GM12878 (cell line): ENCODE data around the gene DYSF. TPM values are rescaled to one million over a fixed set of nuclear protein-coding genes. Genes with fewer than 3 reads are reported as not detected.

Source experiments
- ATAC-seq: fragments of 200-7000 bp; cut with Tn5 transposase; 3 replicates; pipeline ENCODE4 v1.9.1; 2020; ENCODE audit warnings: mild to moderate bottlenecking, moderate library complexity
- BruUV-seq: library from RNA; stranded (reverse); fragments of 400-500 nt; replicated peaks from 2 replicates; lab custom pipeline; 2021; lab: Mats Ljungman, UMichigan
- CTCF ChIA-PET: fragments of 300-600 bp; sonication (Branson Sonifier 250); formaldehyde crosslinking; extraction: SDS; loops from one replicate; lab custom pipeline; 2021; ENCODE audit warnings: inconsistent platforms; lab: Yijun Ruan, JAX
- POLR2A ChIA-PET: fragments of 350-600 bp; formaldehyde crosslinking; extraction: SDS; loops from one replicate; lab custom pipeline; 2021; ENCODE audit warnings: inconsistent platforms; lab: Charles Lee
- RAD21 ChIA-PET: fragments of 300-600 bp; sonication (Branson Sonifier 250); formaldehyde crosslinking; loops from one replicate; lab custom pipeline; 2023; ENCODE audit warnings: antibody characterized with exemption; ENCODE audit not compliant: unreplicated experiment; lab: Charles Lee
- SMC1A ChIA-PET: fragments of 300-600 bp; sonication (Branson Sonifier 250); formaldehyde crosslinking; loops from one replicate; lab custom pipeline; 2023; ENCODE audit not compliant: unreplicated experiment, uncharacterized antibody; lab: Charles Lee
- DNase-seq: peaks from one replicate; pipeline ENCODE4 v3.0.0-alpha.2; 2011; ENCODE audit warnings: low read depth, low spot score
- FAIRE-seq: peaks from 3 replicates; lab custom pipeline; 2011; peaks lifted over from hg19 to GRCh38; lab: Jason Lieb, UNC
- H2AFZ ChIP-seq: 2 replicates; pipeline ENCODE4 v1.6.0; 2011; ENCODE audit warnings: low read depth, low read length, control low read depth; ENCODE audit not compliant: control insufficient read depth
- H3K27ac ChIP-seq: 2 replicates; pipeline ENCODE4 v1.5.1; 2011; ENCODE audit warnings: control low read depth; ENCODE audit not compliant: control insufficient read depth, insufficient read depth
- H3K27me3 ChIP-seq, 2 experiments: replicated peaks in 1 of 2; 2 replicates each; pipeline versions ENCODE4 v1.6.0 to v1.6.1; 2011; ENCODE audit warnings: low read length in 1 of 2; ENCODE audit not compliant: control insufficient read depth in 2 of 2, insufficient read depth in 2 of 2
- H3K36me3 ChIP-seq, 2 experiments: 2 replicates each; pipeline ENCODE4 v1.5.1; 2011; ENCODE audit warnings: low read length in 1 of 2; ENCODE audit not compliant: control insufficient read depth in 2 of 2, insufficient read depth in 2 of 2
- H3K4me1 ChIP-seq: 2 replicates; pipeline ENCODE4 v1.6.1; 2011; ENCODE audit warnings: mild to moderate bottlenecking, low read length, moderate library complexity, mixed read lengths; ENCODE audit not compliant: control insufficient read depth, insufficient read depth
- H3K4me2 ChIP-seq: 2 replicates; pipeline ENCODE4 v1.6.0; 2011; ENCODE audit warnings: control low read depth; ENCODE audit not compliant: control insufficient read depth, insufficient read depth
- H3K4me3 ChIP-seq: fragments of 200-600 bp; sonication (generic); 2 replicates; pipeline ENCODE4 v1.5.1; 2016
- H3K79me2 ChIP-seq: 2 replicates; pipeline ENCODE4 v1.6.0; 2011; ENCODE audit warnings: low read length; ENCODE audit not compliant: control insufficient read depth, insufficient read depth
- H3K9ac ChIP-seq: 2 replicates; pipeline ENCODE4 v1.8.0; 2011; ENCODE audit warnings: low read length, control low read depth, mixed read lengths; ENCODE audit not compliant: control insufficient read depth, insufficient read depth
- H3K9me3 ChIP-seq: replicated peaks from 3 replicates; pipeline ENCODE4 v1.5.1; 2011; ENCODE audit warnings: mild to moderate bottlenecking, low read length; ENCODE audit not compliant: control insufficient read depth, insufficient read depth
- H4K20me1 ChIP-seq: 2 replicates; pipeline ENCODE4 v1.6.0; 2011; ENCODE audit not compliant: control insufficient read depth, insufficient read depth
- ATF7 ChIP-seq: fragments of 450-650 bp; IDR thresholded peaks from 2 replicates; pipeline ENCODE4 v1.6.1; 2016; ENCODE audit warnings: low read depth, mild to moderate bottlenecking
- BRCA1 ChIP-seq: IDR thresholded peaks from 2 replicates; pipeline ENCODE4 v1.6.1; 2011; ENCODE audit warnings: low read depth, low read length, improper control_type of control experiment
- CHD1 ChIP-seq: IDR thresholded peaks from 2 replicates; pipeline ENCODE4 v1.6.1; 2012; ENCODE audit warnings: low read depth, low read length, improper control_type of control experiment
- CREM ChIP-seq: IDR thresholded peaks from 2 replicates; pipeline ENCODE4 v1.6.1; 2014; ENCODE audit warnings: antibody characterized with exemption, low read depth
- EED ChIP-seq: sonication (generic); IDR thresholded peaks from 2 replicates; pipeline ENCODE4 v1.6.1; 2016; ENCODE audit warnings: antibody characterized with exemption, low read depth
- EZH2 ChIP-seq: IDR thresholded peaks from 2 replicates; pipeline ENCODE4 v1.6.1; 2012; ENCODE audit warnings: low read depth, mild to moderate bottlenecking, control low read depth, inconsistent platforms, low read length, borderline replicate concordance; ENCODE audit not compliant: control insufficient read depth
- FOXK2 ChIP-seq: fragments of 450-650 bp; IDR thresholded peaks from 2 replicates; pipeline ENCODE4 v1.6.1; 2017; ENCODE audit warnings: mild to moderate bottlenecking, moderate library complexity
- GATAD2B ChIP-seq: fragments of 450-650 bp; conservative IDR thresholded peaks from 2 replicates; pipeline ENCODE4 v1.6.1; 2017; ENCODE audit warnings: low read depth, mild to moderate bottlenecking, moderate library complexity
- HCFC1 ChIP-seq: fragments of 150-350 bp; IDR thresholded peaks from 2 replicates; pipeline ENCODE4 v1.6.1; 2014; ENCODE audit warnings: low read length
- IKZF1 ChIP-seq: fragments of 450-650 bp; conservative IDR thresholded peaks from 2 replicates; pipeline ENCODE4 v1.6.1; 2017; ENCODE audit warnings: antibody characterized with exemption, mild to moderate bottlenecking
- IRF4 ChIP-seq: IDR thresholded peaks from 2 replicates; pipeline ENCODE4 v1.6.1; 2011; ENCODE audit warnings: low read depth, low read length
- JUND ChIP-seq: IDR thresholded peaks from 2 replicates; pipeline ENCODE4 v1.6.1; 2012; ENCODE audit warnings: low read depth, mild to moderate bottlenecking, low read length, improper control_type of control experiment, moderate library complexity
- NR2C2 ChIP-seq: IDR thresholded peaks from 2 replicates; pipeline ENCODE4 v1.6.1; 2011; ENCODE audit warnings: borderline replicate concordance, low read depth; ENCODE audit not compliant: control insufficient read depth, insufficient read length
- POU2F2 ChIP-seq: IDR thresholded peaks from 3 replicates; pipeline ENCODE4 v1.6.1; 2011; ENCODE audit warnings: low read depth, mild to moderate bottlenecking, low read length, borderline replicate concordance
- RAD51 ChIP-seq: fragments of 450-650 bp; IDR thresholded peaks from 2 replicates; pipeline ENCODE4 v1.6.1; 2016; ENCODE audit warnings: moderate library complexity, mild to moderate bottlenecking, inconsistent platforms
- TCF12 ChIP-seq: IDR thresholded peaks from 2 replicates; pipeline ENCODE4 v1.6.1; 2011; ENCODE audit warnings: low read depth, mild to moderate bottlenecking, low read length
- TCF3 ChIP-seq: IDR thresholded peaks from 2 replicates; pipeline ENCODE4 v1.6.1; 2012; ENCODE audit warnings: low read depth, mild to moderate bottlenecking, low read length, borderline replicate concordance; ENCODE audit not compliant: insufficient read depth
- ZZZ3 ChIP-seq: IDR thresholded peaks from 2 replicates; pipeline ENCODE4 v1.6.1; 2011; ENCODE audit warnings: low read depth; ENCODE audit not compliant: control insufficient read depth, insufficient read length
- WGBS: methylation state at CpG from one replicate; pipeline ENCODE4 v1.1.6; 2016; ENCODE audit warnings: low lambda C conversion rate; ENCODE audit not compliant: insufficient replicate concordance, insufficient coverage; ENCODE audit errors: missing lambda C conversion rate; 5-methylcytosine and 5-hydroxymethylcytosine counted together
- in situ Hi-C: fragments of 300-500 bp; cut with MboI; formaldehyde crosslinking; loops from 9 replicates; pipeline ENCODE4 v1.14.3; 2018; ENCODE audit warnings: mixed read lengths
- intact Hi-C: fragments of 100-400 bp; cut with micrococcal nuclease; formaldehyde crosslinking; loops from one replicate; pipeline ENCODE4 v1.14.2; 2022; ENCODE audit not compliant: unreplicated experiment
- polyA plus RNA-seq, 11 experiments: library from polyadenylated mRNA; depleted of rRNA in 4 of 11; unstranded in 6 of 11; stranded (reverse) in 5 of 11; fragments of >200 nt; fragmentation: Nextera tagmentation in 4 of 11; fragmentation: Illumina TruSeq in 1 of 11; extraction: Ambion mirVana in 4 of 11; extraction: Trizol in 1 of 11; gene quantifications; 1 replicate in 1 of 11; 2 replicates in 10 of 11; pipeline versions ENCODE4 v1.2.1 to v1.2.3, GENCODE V29; 2011 to 2016; ENCODE audit warnings: inconsistent platforms in 2 of 11, missing spikeins in 2 of 11, low read depth in 1 of 11
- total RNA-seq, 4 experiments: library from RNA; depleted of rRNA in 3 of 4; stranded (reverse); fragments of >200 nt in 3 of 4; fragmentation: Illumina TruSeq in 1 of 4; extraction: Trizol in 1 of 4; gene quantifications; 2 replicates each; pipeline versions ENCODE4 v1.2.1 to v1.2.3, GENCODE V29; 2013 to 2021
- TF ChIP-seq, protein P1 (sequence below): IDR thresholded peaks from 2 replicates; pipeline ENCODE4 v1.6.1; 2011; ENCODE audit warnings: borderline replicate concordance, low read depth, mild to moderate bottlenecking, moderate library complexity, mixed read lengths, low read length; ENCODE audit not compliant: insufficient read depth; ENCODE audit errors: extremely low read length
- TF ChIP-seq, protein P2 (sequence below): fragments of 450-650 bp; IDR thresholded peaks from 2 replicates; pipeline ENCODE4 v1.6.1; 2016; ENCODE audit warnings: mild to moderate bottlenecking, moderate library complexity, borderline replicate concordance

Gene DYSF
- total and polyA plus RNA-seq, 10 of the 15 experiments (the other 5 are each of a cell fraction or from before 2014, with no cell fraction given), result under 0.01 to 0.15 (median 0.03) TPM; not detected in 7

DNA sequence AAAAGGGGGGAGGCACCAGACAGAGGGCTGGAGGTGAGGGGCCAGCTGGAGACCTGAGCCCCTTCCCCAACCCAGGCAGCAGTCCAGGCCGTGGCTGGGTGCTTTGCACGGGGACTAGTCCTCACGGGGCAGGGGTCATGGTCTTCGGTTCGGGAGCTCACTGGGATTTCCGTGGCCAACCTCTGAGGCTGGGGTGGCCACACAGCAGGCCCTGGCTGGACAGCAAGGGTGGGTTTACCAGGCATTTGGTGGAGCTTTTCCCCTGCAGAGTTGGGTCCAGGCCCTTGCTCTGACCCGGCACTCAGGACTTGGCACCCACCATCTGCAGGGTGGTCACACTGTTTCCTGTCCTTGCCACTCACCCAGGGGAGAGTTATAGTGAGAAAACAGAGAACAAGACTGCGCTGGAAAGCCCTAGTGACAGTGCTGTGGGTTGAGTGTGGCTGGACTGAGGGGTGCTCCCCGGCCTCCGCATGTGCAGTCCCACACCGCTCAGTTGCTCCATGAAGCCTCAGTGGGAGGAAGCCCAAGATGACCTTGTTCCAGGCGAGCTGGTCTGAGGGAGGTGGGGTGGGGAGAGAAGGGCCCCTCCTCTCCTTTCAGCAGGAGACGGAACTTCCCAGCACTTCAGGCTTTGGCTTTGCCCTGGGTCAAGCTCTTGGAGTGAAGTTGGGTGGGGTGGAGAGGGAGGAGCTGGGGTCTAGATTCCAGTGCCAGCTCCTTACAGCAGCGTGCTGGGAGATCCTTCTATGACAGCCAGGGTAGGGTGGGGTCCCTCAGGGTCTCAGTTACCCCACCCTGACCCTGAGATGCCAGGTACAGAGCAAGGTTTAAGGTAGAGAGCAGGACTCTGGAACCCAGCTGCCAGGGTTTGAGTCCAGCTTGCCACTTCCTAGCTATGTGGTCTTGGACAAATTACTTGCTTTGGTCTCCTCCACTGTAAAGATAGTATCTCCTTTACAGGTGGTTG lies 219.8 kb downstream of the DYSF start:
- ChIA-PET RAD21 (no interaction called here), CTCF (no interaction called here), SMC1A (no interaction called here), POLR2A (no interaction called here)
- H3K27me3 ChIP-seq, result no peaks in the 10 kb centered on the region; a peak in 2 of 4 replicates
- no peak overlapping the region for H3K4me3 ChIP-seq
- H3K4me1 ChIP-seq, result no peaks in the 10 kb centered on the region
- intact Hi-C loops, result no loop called here
- no peaks in the 10 kb centered on the region for H3K9me3 ChIP-seq
- no peak overlapping the region for H3K9ac ChIP-seq
- TF ChIP-seq BRCA1 (no peak), IRF4 (no peak), CREM (no peak), IKZF1 (no peak), POU2F2 (no peak), GATAD2B (no peak), ATF7 (no peak), TCF3 (no peak), HCFC1 (no peak), RAD51 (no peak), FOXK2 (no peak), TCF12 (no peak), EZH2 (no peak), EED (no peak), CHD1 (no peak), JUND (no peak), NR2C2 (no peak), ZZZ3 (no peak)
- TF ChIP-seq, protein P1, sequence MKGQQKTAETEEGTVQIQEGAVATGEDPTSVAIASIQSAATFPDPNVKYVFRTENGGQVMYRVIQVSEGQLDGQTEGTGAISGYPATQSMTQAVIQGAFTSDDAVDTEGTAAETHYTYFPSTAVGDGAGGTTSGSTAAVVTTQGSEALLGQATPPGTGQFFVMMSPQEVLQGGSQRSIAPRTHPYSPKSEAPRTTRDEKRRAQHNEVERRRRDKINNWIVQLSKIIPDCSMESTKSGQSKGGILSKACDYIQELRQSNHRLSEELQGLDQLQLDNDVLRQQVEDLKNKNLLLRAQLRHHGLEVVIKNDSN, result no peak
- TF ChIP-seq, protein P2, sequence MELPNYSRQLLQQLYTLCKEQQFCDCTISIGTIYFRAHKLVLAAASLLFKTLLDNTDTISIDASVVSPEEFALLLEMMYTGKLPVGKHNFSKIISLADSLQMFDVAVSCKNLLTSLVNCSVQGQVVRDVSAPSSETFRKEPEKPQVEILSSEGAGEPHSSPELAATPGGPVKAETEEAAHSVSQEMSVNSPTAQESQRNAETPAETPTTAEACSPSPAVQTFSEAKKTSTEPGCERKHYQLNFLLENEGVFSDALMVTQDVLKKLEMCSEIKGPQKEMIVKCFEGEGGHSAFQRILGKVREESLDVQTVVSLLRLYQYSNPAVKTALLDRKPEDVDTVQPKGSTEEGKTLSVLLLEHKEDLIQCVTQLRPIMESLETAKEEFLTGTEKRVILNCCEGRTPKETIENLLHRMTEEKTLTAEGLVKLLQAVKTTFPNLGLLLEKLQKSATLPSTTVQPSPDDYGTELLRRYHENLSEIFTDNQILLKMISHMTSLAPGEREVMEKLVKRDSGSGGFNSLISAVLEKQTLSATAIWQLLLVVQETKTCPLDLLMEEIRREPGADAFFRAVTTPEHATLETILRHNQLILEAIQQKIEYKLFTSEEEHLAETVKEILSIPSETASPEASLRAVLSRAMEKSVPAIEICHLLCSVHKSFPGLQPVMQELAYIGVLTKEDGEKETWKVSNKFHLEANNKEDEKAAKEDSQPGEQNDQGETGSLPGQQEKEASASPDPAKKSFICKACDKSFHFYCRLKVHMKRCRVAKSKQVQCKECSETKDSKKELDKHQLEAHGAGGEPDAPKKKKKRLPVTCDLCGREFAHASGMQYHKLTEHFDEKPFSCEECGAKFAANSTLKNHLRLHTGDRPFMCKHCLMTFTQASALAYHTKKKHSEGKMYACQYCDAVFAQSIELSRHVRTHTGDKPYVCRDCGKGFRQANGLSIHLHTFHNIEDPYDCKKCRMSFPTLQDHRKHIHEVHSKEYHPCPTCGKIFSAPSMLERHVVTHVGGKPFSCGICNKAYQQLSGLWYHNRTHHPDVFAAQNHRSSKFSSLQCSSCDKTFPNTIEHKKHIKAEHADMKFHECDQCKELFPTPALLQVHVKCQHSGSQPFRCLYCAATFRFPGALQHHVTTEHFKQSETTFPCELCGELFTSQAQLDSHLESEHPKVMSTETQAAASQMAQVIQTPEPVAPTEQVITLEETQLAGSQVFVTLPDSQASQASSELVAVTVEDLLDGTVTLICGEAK, result no peak
- no peak overlapping the region for H3K27ac ChIP-seq
- no peaks in the 10 kb centered on the region for H3K79me2 ChIP-seq
- no peak overlapping the region for H2AFZ ChIP-seq
- no peak for FAIRE-seq
- 16% methylated on average over 14 of the region's 14 CpGs for WGBS
- H4K20me1 ChIP-seq, result no peaks in the 10 kb centered on the region
- in situ Hi-C loops, result no loop called here
- no peak for ATAC-seq
- no TSS peak for BruUV-seq
- no peak overlapping the region for H3K4me2 ChIP-seq
- H3K36me3 ChIP-seq, result no peaks in the 10 kb centered on the region
- no peak for DNase-seq
